Testis (tissue), 3 donors: Measurements from ENCODE around the gene CENPU. TPM values are rescaled to one million over a fixed set of nuclear protein-coding genes. Genes with fewer than 3 reads are reported as not detected.
"Not testable (repeated sequence)": the region's sequence is repeated elsewhere in the genome, so short reads cannot be mapped to it uniquely, and the experiment has no call there.

ENCODE experiments used
- DNase-seq: peaks from one replicate; pipeline ENCODE4 v3.0.0-alpha.2; 2019
- H3K27ac ChIP-seq, 2 donors: fragments of 200-600 bp; sonication (generic); one replicate each; pipeline ENCODE4 v1.5.1; 2019
- H3K27me3 ChIP-seq: fragments of 200-600 bp; sonication (generic); one replicate; pipeline ENCODE4 v1.5.1; 2019
- H3K36me3 ChIP-seq: fragments of 200-600 bp; sonication (generic); one replicate; pipeline ENCODE4 v1.5.1; 2017; ENCODE audit warnings: low read depth; ENCODE audit errors: missing control alignments
- H3K4me1 ChIP-seq: fragments of 200-600 bp; sonication (generic); one replicate; pipeline ENCODE4 v1.5.1; 2019
- H3K4me3 ChIP-seq, 2 donors: fragments of 200-600 bp; sonication (generic); one replicate each; pipeline ENCODE4 v1.5.1; 2017 to 2019
- H3K9me3 ChIP-seq: fragments of 200-600 bp; sonication (generic); one replicate; pipeline ENCODE4 v1.5.1; 2017
- CTCF ChIP-seq, 3 experiments: fragments of 450-650 bp in 2 of 3; fragments of 200-600 bp in 1 of 3; sonication (generic) in 1 of 3; IDR thresholded peaks; one replicate each; pipeline ENCODE4 v1.5.1; 2016 to 2019; ENCODE audit warnings: antibody characterized with exemption in 3 of 3, mild to moderate bottlenecking in 2 of 3, moderate library complexity in 1 of 3
- POLR2A ChIP-seq: fragments of 450-650 bp; IDR thresholded peaks from one replicate; pipeline ENCODE4 v1.6.1; 2017; ENCODE audit warnings: antibody characterized with exemption, mild to moderate bottlenecking, moderate library complexity
- WGBS, 2 donors: methylation state at CpG; one replicate each; pipeline ENCODE4 v1.1.5; 2018; 5-methylcytosine and 5-hydroxymethylcytosine counted together
- intact Hi-C: fragments of 100-400 bp; cut with DNase I; formaldehyde crosslinking; loops from one replicate; pipeline ENCODE4 v1.15.1; 2023; ENCODE audit warnings: low total_unique reads
- polyA plus RNA-seq: library from polyadenylated mRNA; stranded (reverse); fragments of 350-450 nt; fragmentation: Illumina TruSeq; extraction: RNeasy Lipid Tissue Mini Kit (QIAGEN cat#74804); gene quantifications from one replicate; pipeline ENCODE4 v1.2.3, GENCODE V29; 2014; ENCODE audit warnings: low read depth, low replicate concordance; ENCODE audit not compliant: insufficient read depth
- total RNA-seq, 2 donors: library from RNA; depleted of rRNA; stranded (reverse); fragments of >200 nt; gene quantifications; one replicate each; pipeline ENCODE4 v1.2.3, GENCODE V29; 2016

Gene CENPU
- total and polyA plus RNA-seq, 3 donors from 2014 or later = 57.2 to 132 (median 117) TPM

DNA sequence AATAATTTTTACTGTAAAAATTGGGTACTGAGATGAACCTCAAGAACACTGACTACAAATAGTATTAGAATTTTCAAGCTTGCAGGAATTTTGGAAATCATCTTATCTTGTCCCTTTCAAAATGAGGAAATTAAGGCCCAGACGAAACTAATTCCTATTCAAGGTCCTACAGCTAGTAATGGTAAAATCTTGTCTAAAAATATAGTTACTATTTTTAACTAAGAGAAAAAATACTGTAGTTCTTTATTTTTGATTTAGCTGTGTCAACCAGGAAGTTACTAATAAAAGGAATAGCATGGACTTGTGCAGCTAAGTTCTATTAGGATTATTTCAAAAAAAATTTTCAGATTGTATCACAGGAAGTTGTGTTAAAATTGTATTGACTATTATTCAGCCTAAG, 71.7 kb downstream of the CENPU start:
- TF ChIP-seq CTCF (IDR thresholded peaks at IDR 0.05) (no peak), POLR2A (no peak)
- Histone ChIP-seq H3K4me3 (no peak overlapping the region), H3K27me3 (no peaks in the 10 kb centered on the region), H3K27ac (no peak overlapping the region), H3K36me3 (no peaks in the 10 kb centered on the region), H3K4me1 (no peaks in the 10 kb centered on the region), H3K9me3 (no peaks in the 10 kb centered on the region)
- no peak for DNase-seq
- 54 to 59% methylated on average over 1 of the region's 1 CpG for WGBS, 2 donors
- intact Hi-C loops = no loop called here

DNA sequence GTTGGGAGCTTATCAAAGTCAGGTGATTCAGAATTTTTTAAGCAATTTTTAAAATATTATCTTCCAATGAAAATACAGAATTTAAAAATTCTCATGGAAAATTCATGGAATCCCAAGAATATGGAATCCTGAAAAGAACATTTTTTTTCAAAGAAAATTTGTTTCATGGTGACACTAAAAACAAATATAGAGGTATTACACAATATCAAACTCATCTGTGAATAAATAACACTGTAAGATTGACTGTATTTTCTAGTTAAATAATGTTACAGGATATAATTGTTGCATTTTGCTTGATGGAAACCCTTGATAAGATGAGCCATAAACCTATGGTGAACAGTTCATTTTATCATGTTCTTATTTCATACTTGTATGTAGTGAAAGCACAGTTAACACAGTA, 72.9 kb downstream of the CENPU start:
- intact Hi-C loops = no loop called here
- no peak for TF ChIP-seq POLR2A
- TF ChIP-seq CTCF (IDR thresholded peaks at IDR 0.05) = no peak
- Histone ChIP-seq H3K36me3 (no peaks in the 10 kb centered on the region), H3K27ac (no peak overlapping the region), H3K9me3 (no peaks in the 10 kb centered on the region), H3K4me3 (no peak overlapping the region), H3K4me1 (no peaks in the 10 kb centered on the region), H3K27me3 (no peaks in the 10 kb centered on the region)
- DNase-seq = no peak

GRCh38 chr4:184657820-184658219, 76.1 kb downstream of the CENPU start:
- H3K27ac ChIP-seq, H3K36me3 ChIP-seq, DNase-seq, H3K9me3 ChIP-seq, H3K4me1 ChIP-seq, intact Hi-C loops, H3K4me3 ChIP-seq, H3K27me3 ChIP-seq: not testable (repeated sequence)
- 96 to 98% methylated on average over 9 of the region's 9 CpGs for WGBS, 2 donors

GRCh38 chr4:184657144-184657543, 76.8 kb downstream of the CENPU start:
- H3K27ac ChIP-seq = no peak overlapping the region
- DNase-seq = no peak
- intact Hi-C loops = no loop called here
- 80 to 92% methylated on average over 3 of the region's 3 CpGs for WGBS, 2 donors
- no peak overlapping the region for H3K4me3 ChIP-seq
- TF ChIP-seq CTCF (IDR thresholded peaks at IDR 0.05) = no peak
- TF ChIP-seq POLR2A = no peak
- H3K9me3 ChIP-seq = no peaks in the 10 kb centered on the region
- no peaks in the 10 kb centered on the region for H3K4me1 ChIP-seq
- H3K36me3 ChIP-seq = no peaks in the 10 kb centered on the region
- H3K27me3 ChIP-seq = no peaks in the 10 kb centered on the region

- intact Hi-C loops = no loop called here
Observed at GRCh38 chr4:184655889-184656869, 77.7 kb downstream of the CENPU start.

More at GRCh38 chr4:184655889-184656869, 77.7 kb downstream of the CENPU start:
- Histone ChIP-seq H3K36me3 (no peaks in the 10 kb centered on the region), H3K27ac (no peak overlapping the region), H3K27me3 (no peaks in the 10 kb centered on the region), H3K9me3 (no peaks in the 10 kb centered on the region), H3K4me3 (no peak overlapping the region), H3K4me1 (no peaks in the 10 kb centered on the region)
- TF ChIP-seq CTCF (IDR thresholded peaks at IDR 0.05) (no peak), POLR2A (no peak)
- WGBS, 2 donors = 94% methylated on average over 8 of the region's 8 CpGs
- DNase-seq = no peak
